Mesothelial cell of epicardium (in vitro differentiated cells): ENCODE data around the gene KIF24. TPM values are rescaled to one million over a fixed set of nuclear protein-coding genes. Genes with fewer than 3 reads are reported as not detected.

Experiments used
- DNase-seq, 2 experiments: peaks; one replicate each; pipeline ENCODE4 v3.0.0; 2021; ENCODE audit warnings: low spot score in 2 of 2; ENCODE audit not compliant: unreplicated experiment in 2 of 2
- H3K27ac Mint-ChIP-seq: 2 replicates; pipeline ENCODE4 v1.8.0; 2021; ENCODE audit warnings: mixed read lengths
- H3K27me3 Mint-ChIP-seq: 2 replicates; pipeline ENCODE4 v1.8.0; 2021; ENCODE audit warnings: low read depth, mixed read lengths
- H3K36me3 Mint-ChIP-seq: 2 replicates; pipeline ENCODE4 v1.8.0; 2021; ENCODE audit warnings: mixed read lengths
- H3K4me1 Mint-ChIP-seq: 2 replicates; pipeline ENCODE4 v1.8.0; 2021; ENCODE audit warnings: mixed read lengths
- H3K4me3 Mint-ChIP-seq: 2 replicates; pipeline ENCODE4 v1.8.0; 2021; ENCODE audit warnings: mild to moderate bottlenecking, moderate library complexity, mixed read lengths
- H3K9me3 Mint-ChIP-seq: 2 replicates; pipeline ENCODE4 v1.8.0; 2021; ENCODE audit warnings: mixed read lengths
- CTCF ChIP-seq: fragments of 200-600 bp; sonication (generic); IDR thresholded peaks from one replicate; pipeline ENCODE4 v1.5.0; 2021; ENCODE audit warnings: antibody characterized with exemption; ENCODE audit not compliant: unreplicated experiment
- total RNA-seq: library from RNA; stranded (reverse); gene quantifications from 3 replicates; pipeline ENCODE4 v1.2.1, GENCODE V29; 2021

The KIF24 gene
- total RNA-seq, result 3.5 to 3.9 TPM (median 3.5 TPM) in 3 replicates

GRCh38 chr9:34328987-34329832 lies at the start of gene KIF24, which contains the start of gene NUDT2:
KIF24 (minus strand) TSS chr9:34329268; CDS start chr9:34311346, 17,922 bp downstream.
NUDT2 (plus strand) TSS chr9:34329569; CDS start chr9:34339040, 9,471 bp downstream.
- Mint-ChIP-seq H3K9me3 (no peaks in the 10 kb centered on the region), H3K4me3 (peak within 1 kb of the TSS; percentile 95), H3K36me3 (no peaks in the 10 kb centered on the region), H3K27me3 (no peaks in the 10 kb centered on the region), H3K27ac (peak within 1 kb of the TSS; percentile 97), H3K4me1 (peaks cover 16% of the 10 kb centered on the region)
- peak; percentile 94 to 96 for DNase-seq
- no peak for TF ChIP-seq CTCF

- peak overlapping the region; percentile 37 for H3K4me3 Mint-ChIP-seq
Measured at GRCh38 chr9:34378376-34379060, 49.5 kb upstream of the KIF24 start.

GRCh38 chr9:34377404-34377746 lies 48.3 kb upstream of the KIF24 start:
- H3K27ac Mint-ChIP-seq, result peak overlapping the region; percentile 25
- H3K27me3 Mint-ChIP-seq, result peaks cover 47% of the 10 kb centered on the region
- H3K4me1 Mint-ChIP-seq, result peaks cover 35% of the 10 kb centered on the region

More at GRCh38 chr9:34378376-34379060, 49.5 kb upstream of the KIF24 start:
- DNase-seq, result no peak
- no peak overlapping the region for H3K27ac Mint-ChIP-seq
- no peaks in the 10 kb centered on the region for H3K9me3 Mint-ChIP-seq
- H3K4me1 Mint-ChIP-seq, result peaks cover 35% of the 10 kb centered on the region
- no peak for TF ChIP-seq CTCF
- peaks cover 59% of the 10 kb centered on the region for H3K27me3 Mint-ChIP-seq
- no peaks in the 10 kb centered on the region for H3K36me3 Mint-ChIP-seq

GRCh38 chr9:34376596-34377403 lies 47.7 kb upstream of the KIF24 start, which contains the start of gene MYORG:
MYORG (minus strand) TSS chr9:34376898; CDS start chr9:34372943, 3,955 bp downstream.
- TF ChIP-seq CTCF, result no peak
- H3K36me3 Mint-ChIP-seq, result peaks cover 2% of the 10 kb centered on the region
- H3K4me1 Mint-ChIP-seq, result peaks cover 35% of the 10 kb centered on the region
- peak; percentile 63 to 83 for DNase-seq
- no peaks in the 10 kb centered on the region for H3K9me3 Mint-ChIP-seq
- peak within 1 kb of the TSS; percentile 25 for H3K27ac Mint-ChIP-seq
- peaks cover 42% of the 10 kb centered on the region for H3K27me3 Mint-ChIP-seq
- H3K4me3 Mint-ChIP-seq, result peak within 1 kb of the TSS; percentile 85

More at GRCh38 chr9:34377404-34377746, 48.3 kb upstream of the KIF24 start:
- Mint-ChIP-seq H3K4me3 (peak overlapping the region; percentile 85), H3K36me3 (no peaks in the 10 kb centered on the region), H3K9me3 (no peaks in the 10 kb centered on the region)
- no peak for DNase-seq
- no peak for TF ChIP-seq CTCF

- Mint-ChIP-seq H3K27me3 (peaks cover 34% of the 10 kb centered on the region), H3K4me1 (peaks cover 31% of the 10 kb centered on the region), H3K4me3 (peak overlapping the region; percentile 85), H3K36me3 (peaks cover 7% of the 10 kb centered on the region), H3K9me3 (no peaks in the 10 kb centered on the region), H3K27ac (no peak overlapping the region)
- no peak for DNase-seq
- TF ChIP-seq CTCF, result no peak
Measured at GRCh38 chr9:34375901-34376595, 47.0 kb upstream of the KIF24 start.
